H1 (cell line): ENCODE measurements around the gene BTBD9.

ENCODE experiments used
- CHD2 ChIP-seq: IDR thresholded peaks from 2 replicates; pipeline ENCODE4 v1.6.1; 2012; ENCODE audit warnings: low read length, improper control_type of control experiment
- CTCF ChIP-seq, 3 experiments: IDR thresholded peaks; 1 replicate in 2 of 3; 2 replicates in 1 of 3; pipeline versions ENCODE4 v1.5.1 to v1.6.1; 2011; ENCODE audit warnings: low read length in 3 of 3, mild to moderate bottlenecking in 3 of 3, inconsistent platforms in 2 of 3, low read depth in 1 of 3, moderate library complexity in 1 of 3; ENCODE audit not compliant: insufficient read depth in 1 of 3; ENCODE audit errors: control extremely low read depth in 1 of 3
- NRF1 ChIP-seq: IDR thresholded peaks from 2 replicates; pipeline ENCODE4 v1.6.1; 2011; ENCODE audit warnings: mild to moderate bottlenecking, low read depth, low read length, improper control_type of control experiment
- POLR2A ChIP-seq, 2 experiments: IDR thresholded peaks; 1 replicate in 1 of 2; 2 replicates in 1 of 2; pipeline ENCODE4 v1.6.1; 2011; ENCODE audit warnings: low read depth in 2 of 2, low read length in 2 of 2, mild to moderate bottlenecking in 2 of 2; ENCODE audit errors: control extremely low read depth in 1 of 2
- POLR2AphosphoS5 ChIP-seq: IDR thresholded peaks from 2 replicates; pipeline ENCODE4 v1.6.1; 2011; ENCODE audit warnings: low read depth, low read length
- SP2 ChIP-seq: IDR thresholded peaks from 2 replicates; pipeline ENCODE4 v1.6.1; 2012; ENCODE audit warnings: mild to moderate bottlenecking, low read length, inconsistent platforms

GRCh38 chr6:38498805-38499445 lies 140.8 kb downstream of the BTBD9 start:
- TF ChIP-seq CTCF (IDR thresholded peaks at IDR 0.05; ENCODE audit: control extremely low read depth in 1 of 3, insufficient read depth in 1 of 3, low read depth in 1 of 3, low read length in 3 of 3) (no peak), CHD2 (no peak), POLR2A (IDR thresholded peaks at IDR 0.05; ENCODE audit: control extremely low read depth in 1 of 2, low read depth in 2 of 2, low read length in 2 of 2) (no peak), SP2 (no peak), POLR2AphosphoS5 (no peak), NRF1 (no peak)
